ENCODE results near the gene CRIM1.

Gene CRIM1

GRCh38 chr2:36584148-36584794 lies 228.7 kb downstream of the CRIM1 start:
- DNase-seq = no peak

GRCh38 chr2:36586672-36587071 lies 231.1 kb downstream of the CRIM1 start:
- DNase-seq = no peak

- no peak for DNase-seq
These were observed 231.5 kb downstream of the CRIM1 start for GRCh38 chr2:36587101-36587500.

GRCh38 chr2:36587556-36587955 lies 232.0 kb downstream of the CRIM1 start:
- no peak for DNase-seq

- no peak for DNase-seq
These were observed 233.7 kb downstream of the CRIM1 start for GRCh38 chr2:36589230-36589630.

GRCh38 chr2:36594849-36595248 lies 239.3 kb downstream of the CRIM1 start:
- DNase-seq = no peak

GRCh38 chr2:36596397-36596796 lies 240.8 kb downstream of the CRIM1 start:
- DNase-seq = no peak

GRCh38 chr2:36597003-36597531 lies 241.5 kb downstream of the CRIM1 start:
- no peak for DNase-seq

- peak; percentile 42 for DNase-seq
These were observed 242.2 kb downstream of the CRIM1 start, which contains the start of gene FEZ2 for GRCh38 chr2:36597532-36598377. FEZ2 (minus strand) TSS chr2:36598168; CDS start chr2:36598142, 26 bp downstream.
